GM21737 (cell line): ENCODE measurements around the gene FAM3B.

Experiments used
- ATAC-seq: cut with Tn5 transposase; IDR thresholded peaks from one replicate; pipeline ENCODE4 v1.9.1; 2021; ENCODE audit warnings: mild to moderate bottlenecking, moderate library complexity; ENCODE audit not compliant: unreplicated experiment

The FAM3B gene

DNA sequence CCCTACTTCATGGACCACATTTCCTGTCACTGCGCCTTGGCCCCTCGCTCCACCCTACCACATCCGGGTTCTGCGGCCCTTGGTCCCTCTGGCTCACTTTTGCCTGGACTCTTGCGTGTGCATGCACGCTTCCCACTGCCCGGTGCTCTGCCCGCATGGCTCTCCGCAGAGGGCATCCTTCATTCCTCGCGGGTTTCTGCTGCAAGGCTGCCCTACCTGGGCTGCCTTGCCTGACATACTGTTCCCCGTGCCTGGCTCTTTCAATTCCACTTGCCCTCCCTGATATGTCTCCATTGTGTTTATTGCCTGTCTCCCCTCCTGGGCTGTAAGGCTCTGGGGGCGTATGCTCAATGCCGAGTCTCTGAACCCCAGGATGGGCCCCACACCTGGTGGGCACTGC is 71.7 kb downstream of the FAM3B start:
- ATAC-seq = no peak

DNA sequence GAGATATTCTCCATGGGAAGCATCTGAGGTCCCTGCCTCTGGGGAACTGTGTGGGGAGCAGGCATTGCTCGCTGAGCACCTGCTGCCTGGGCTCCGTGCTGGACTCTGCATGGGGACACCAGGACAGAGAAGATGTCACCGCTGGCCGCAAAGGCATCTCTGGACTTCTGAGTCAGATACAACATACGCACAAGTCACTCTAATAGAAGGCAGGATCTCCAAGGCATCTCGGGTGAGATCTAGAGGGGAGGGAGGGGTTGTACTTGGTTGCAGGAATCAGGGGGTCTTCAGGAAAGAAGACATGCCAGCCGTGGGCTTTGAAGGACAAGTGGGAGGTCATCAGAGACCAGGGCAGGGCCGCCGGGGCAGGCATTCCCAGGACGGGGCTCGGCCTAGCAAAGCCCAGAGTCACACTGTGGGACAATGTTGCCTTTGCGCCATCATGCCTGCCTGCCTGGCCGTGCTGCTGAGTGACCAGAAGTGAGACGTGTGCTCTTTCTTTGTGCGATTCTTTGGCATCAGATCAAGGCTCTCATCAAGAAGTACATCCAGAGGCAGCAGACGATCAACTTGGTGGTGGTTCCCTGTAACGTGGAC is 73.5 kb downstream of the FAM3B start:
- ATAC-seq = no peak

DNA sequence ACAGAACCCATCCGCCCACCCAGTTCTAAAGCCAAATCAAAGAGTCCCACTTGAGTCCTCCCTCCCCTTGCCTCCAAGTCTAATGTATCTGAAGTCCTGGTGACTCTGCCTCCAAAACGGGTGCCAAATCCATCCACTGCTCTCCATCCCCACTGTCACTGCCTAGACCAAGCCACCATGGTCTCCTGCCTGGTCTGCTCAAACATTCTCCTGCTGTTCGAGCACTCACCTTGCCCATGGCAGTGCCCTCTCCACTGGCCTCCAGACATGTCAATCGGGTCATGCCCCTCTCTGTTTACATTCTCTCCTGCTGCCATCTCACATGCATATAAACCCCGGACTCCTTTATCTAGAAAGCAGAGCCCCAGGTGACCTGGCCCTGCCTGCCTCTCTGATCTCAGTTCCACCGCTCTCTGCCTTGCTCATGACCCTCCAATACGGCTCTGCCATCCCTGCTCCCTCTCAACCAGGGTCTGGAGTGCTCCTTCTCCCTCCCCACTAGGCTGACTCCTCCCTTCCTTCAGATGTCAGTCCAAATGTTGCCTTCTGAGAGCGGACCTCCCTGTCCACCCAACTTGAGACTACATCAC is 77.4 kb downstream of the FAM3B start:
- ATAC-seq = no peak

DNA sequence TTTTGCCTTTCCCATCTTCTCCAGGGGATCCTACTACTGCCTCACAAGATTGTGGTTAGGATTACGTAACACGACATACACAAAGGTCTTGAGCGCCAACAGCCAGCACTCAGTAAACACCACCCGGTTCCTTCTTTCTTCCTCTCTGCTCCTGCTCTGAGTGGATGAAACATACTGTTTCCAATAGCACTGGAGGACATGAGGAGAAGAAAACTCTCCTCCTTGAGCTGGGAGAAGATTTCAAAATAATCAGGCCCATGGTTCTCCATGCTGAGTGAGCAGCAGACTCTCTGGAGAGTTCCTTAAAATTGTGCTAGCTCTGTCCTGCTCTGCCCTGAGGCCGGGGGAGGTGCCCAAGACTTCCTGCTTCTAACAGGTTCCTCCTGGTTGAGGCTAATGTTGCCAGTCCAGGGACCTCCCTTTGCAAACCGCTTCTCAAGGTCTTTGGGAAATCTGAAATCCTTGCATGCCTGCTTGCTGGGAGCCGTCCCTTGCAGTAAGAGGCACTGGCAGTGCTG is 80.0 kb downstream of the FAM3B start:
- no peak for ATAC-seq

DNA sequence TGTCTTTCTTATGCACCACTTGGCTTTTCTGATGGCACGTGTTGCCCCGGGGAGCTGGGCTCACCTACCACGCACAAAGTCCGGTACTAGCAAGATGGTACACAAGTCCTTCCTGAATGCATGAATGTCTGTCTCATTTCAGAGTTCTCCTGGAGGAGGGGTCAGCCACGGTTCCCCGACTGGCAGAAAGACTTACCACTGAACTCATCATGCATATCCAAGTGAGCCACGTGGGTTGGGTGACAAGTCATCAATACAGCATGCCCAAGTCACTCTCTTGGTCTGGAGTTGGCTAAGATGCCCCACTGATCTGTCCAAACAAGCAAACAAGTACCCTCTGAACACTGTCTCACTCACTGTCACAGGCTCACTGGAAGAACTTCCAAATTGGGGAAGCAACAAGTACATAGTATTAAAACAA is 80.9 kb downstream of the FAM3B start:
- no peak for ATAC-seq

DNA sequence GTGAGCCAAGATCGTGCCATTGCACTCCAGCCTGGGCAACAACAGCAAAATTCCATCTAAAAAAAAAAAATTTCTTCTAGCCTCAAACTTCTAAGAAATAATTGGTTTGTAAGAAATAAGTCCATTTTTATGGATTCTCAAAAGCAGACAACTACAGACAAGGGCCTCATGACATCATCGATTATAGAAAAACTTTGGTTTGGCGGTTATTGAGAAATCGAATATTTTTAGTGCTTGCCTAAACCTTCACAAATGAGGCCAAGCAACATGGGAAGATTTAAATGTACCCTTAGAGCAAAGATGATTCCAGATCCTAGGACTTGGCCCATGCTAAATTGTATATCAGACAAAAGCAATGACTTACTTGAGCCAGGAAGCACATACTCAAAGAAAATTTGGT is 81.7 kb downstream of the FAM3B start:
- no peak for ATAC-seq

DNA sequence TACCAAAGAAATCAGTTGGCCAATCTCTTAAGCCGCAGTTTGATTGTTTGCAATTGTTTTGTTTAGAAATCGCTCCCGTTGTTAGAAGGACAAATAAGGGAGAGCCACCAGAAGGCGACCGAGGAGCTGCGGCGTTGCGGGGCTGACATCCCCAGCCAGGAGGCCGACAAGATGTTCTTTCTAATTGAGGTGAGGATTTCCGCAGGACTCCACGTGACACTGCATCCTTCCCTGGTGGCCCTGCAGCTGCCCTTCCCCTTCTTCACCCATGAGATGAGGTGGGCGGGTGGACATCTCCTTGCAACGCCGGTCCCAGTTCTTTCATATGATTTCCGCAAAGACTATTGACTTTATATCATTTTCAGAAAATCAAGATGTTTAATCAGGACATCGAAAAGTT is 82.2 kb downstream of the FAM3B start:
- ATAC-seq = no peak

DNA sequence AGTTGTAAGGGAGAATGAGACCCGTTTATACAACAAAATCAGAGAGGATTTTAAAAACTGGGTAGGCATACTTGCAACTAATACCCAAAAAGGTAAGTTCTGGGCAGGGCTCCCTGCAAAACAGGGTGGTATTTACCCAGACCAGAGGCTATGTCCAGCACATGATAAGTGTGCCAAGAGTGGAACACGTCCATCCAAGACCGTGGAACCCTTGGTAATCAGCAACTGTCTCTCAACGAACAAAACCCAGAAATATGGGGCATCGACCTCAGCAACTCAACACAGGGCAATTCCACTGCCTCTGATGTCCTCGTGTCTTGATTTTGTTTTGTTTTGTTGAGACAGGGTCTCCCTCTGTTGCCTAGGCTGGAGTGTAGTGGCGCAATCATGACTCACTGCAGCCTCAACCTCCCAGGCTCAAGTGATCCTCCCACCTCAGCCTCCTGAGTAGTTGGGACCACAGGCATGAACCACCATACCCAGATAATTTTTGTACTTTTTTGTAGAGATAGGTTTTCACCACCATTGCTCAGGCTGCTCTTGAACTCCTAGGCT is 82.7 kb downstream of the FAM3B start:
- ATAC-seq = no peak

DNA sequence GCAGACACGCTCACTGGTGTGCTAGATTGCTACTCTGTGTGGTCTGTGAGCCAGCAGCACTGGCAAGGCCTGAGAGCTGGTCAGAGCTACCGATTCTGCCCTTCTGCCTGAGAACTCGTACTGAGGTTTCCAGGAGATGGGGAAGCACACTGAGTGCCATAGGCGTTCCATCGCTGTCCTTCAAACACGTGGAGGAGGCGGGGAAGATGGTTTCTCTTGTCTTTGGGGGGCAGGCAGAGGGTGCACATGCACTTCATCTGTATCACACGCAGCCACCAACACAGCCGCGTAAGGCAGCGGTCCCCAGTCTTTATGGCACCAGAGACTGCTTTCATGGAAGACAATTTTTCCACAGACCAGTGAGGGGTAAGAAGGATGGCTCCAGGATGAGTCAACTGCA is 85.6 kb downstream of the FAM3B start:
- ATAC-seq = no peak

DNA sequence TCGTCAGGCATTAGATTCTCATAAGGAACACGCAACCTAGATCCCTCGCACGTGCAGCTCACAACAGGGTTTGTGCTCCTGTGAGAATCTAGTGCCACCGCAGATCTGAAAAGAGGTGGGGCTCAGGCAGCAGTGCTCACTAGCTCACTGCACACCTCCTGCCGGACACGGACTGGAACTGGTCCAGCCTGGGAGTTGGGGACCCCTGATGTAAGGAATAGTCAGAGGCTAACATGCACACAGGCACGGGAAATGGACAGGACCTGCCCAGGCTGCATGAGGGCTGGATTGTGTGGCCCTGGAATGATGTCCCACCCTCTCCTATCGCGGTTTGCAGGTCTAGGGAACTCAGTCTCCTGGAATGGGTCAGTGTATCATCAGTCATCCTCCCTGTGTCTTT is 86.2 kb downstream of the FAM3B start:
- no peak for ATAC-seq

DNA sequence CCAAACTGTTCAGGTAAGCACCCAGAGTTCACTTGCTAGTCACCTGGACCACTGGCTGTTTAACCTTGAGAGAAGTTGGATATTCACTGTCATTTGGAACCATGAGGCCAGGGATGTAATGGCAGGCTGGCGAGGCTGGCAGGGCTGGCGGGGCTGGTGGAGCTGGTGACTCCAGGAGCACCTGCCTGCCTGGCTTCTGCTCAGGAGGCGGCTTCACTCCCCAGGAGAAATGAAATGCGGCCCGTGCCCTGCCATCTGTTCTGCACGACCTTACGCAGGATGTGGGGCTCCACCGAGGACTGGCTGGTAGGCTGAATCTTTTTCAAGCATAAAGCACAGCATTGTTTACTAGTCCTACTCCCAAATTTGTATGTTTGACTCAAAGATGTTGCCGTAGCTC is 86.7 kb downstream of the FAM3B start:
- ATAC-seq = no peak

DNA sequence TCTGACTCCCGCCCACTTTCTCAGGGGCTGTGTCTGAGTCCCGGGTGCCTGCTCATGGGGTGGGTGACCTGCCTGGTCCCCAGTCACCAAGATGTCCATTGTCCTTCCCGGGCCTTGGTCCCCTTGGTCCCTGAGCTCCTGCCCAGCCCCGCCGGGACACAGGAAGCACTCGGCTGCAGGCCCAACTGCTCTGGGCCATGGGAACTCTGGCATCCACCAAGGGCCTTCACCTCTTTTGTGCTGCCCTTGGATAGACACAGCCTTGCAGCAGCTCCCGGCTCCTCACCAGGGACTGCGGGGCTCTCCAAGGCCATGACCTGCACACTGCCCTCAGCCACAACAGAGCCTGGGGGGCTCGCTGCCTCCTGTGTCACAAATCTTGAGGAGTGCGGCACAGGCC is 87.4 kb downstream of the FAM3B start:
- no peak for ATAC-seq

DNA sequence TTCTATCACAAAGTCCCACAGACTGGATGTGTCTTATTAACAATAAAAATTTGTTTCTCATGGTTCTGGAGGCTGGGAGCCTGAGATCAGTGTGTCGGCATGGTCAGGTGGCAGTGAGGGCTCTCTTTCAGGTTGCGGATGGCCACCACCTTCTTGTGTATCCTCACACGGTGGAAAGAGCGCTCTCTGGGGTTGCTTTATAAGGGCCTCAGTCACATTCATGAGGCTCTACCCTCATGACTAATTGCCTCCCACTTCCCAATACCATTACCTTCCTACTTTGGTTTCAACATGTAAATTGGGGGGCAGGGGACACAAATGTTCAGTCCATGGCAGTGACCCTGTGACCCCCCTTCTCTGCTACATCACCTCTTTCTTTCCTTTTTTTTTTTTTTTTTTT is 88.7 kb downstream of the FAM3B start:
- ATAC-seq = no peak

DNA sequence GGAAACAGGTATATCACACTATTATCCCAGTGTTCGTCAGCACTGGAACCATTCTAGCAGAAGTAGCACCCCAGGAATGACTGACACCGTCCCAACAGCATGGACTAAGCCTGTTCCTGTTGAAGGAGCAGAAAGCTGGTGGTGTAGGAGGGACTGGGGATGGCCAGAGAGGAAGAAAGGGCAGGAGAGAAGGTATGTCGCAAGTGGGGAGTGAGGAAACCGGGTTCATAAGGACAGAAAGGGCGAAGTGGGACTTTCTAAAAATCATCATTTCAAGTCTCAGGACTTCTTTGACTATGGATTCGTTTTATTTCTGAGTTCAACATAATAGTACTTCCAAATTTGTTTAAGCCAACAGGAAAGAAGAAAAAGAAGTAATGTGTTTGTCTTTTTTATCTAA is 89.7 kb downstream of the FAM3B start:
- no peak for ATAC-seq
